ENCODE results near the gene EPB41L1. TPM values are rescaled to one million over a fixed set of nuclear protein-coding genes. Genes with fewer than 3 reads are reported as not detected.

EPB41L1 gene
- polyA plus RNA-seq, 1 donor from 2014 or later, result 38.2 TPM

- Histone ChIP-seq H3K9me2 (ENCODE audit: insufficient read depth, low read length) (no peaks in the 10 kb centered on the region), H3K9me3 (ENCODE audit: low read length) (no peaks in the 10 kb centered on the region), H3K27me3 (ENCODE audit: insufficient read depth, low read depth, low read length) (no peaks in the 10 kb centered on the region), H3K27ac (ENCODE audit: low read length) (no peak overlapping the region), H3K4me3 (ENCODE audit: low read length) (no peak overlapping the region), H3F3A (ENCODE audit: insufficient read depth, low read length, poor library complexity, severe bottlenecking) (no peaks in the 10 kb centered on the region), H2AFZ (ENCODE audit: low read depth, low read length) (no peak overlapping the region), H3K36me3 (ENCODE audit: insufficient read depth, low read length) (peaks cover 7% of the 10 kb centered on the region), H3K4me2 (ENCODE audit: low read length) (no peak overlapping the region), H4K20me1 (ENCODE audit: insufficient read depth) (no peaks in the 10 kb centered on the region), H3K79me2 (replicated peaks; ENCODE audit: insufficient read depth, low read length) (no peaks in the 10 kb centered on the region), H3K9ac (ENCODE audit: low read length) (no peak overlapping the region)
- TF ChIP-seq SMC3 (conservative IDR thresholded peaks at IDR 0.05; ENCODE audit: poor library complexity) (no peak), EZH2 (IDR thresholded peaks at IDR 0.05; ENCODE audit: borderline replicate concordance, insufficient read depth, low read length, poor library complexity, severe bottlenecking) (no peak)
These were observed 28.1 kb downstream of the EPB41L1 start for GRCh38 chr20:36182604-36183154.

- Histone ChIP-seq H4K20me1 (ENCODE audit: insufficient read depth) (no peaks in the 10 kb centered on the region), H2AFZ (ENCODE audit: low read depth, low read length) (no peak overlapping the region), H3K79me2 (replicated peaks; ENCODE audit: insufficient read depth, low read length) (no peaks in the 10 kb centered on the region), H3K9me2 (ENCODE audit: insufficient read depth, low read length) (no peaks in the 10 kb centered on the region), H3K27ac (ENCODE audit: low read length) (no peak overlapping the region), H3K9me3 (ENCODE audit: low read length) (no peaks in the 10 kb centered on the region), H3K27me3 (ENCODE audit: insufficient read depth, low read depth, low read length) (no peaks in the 10 kb centered on the region), H3K4me2 (ENCODE audit: low read length) (no peak overlapping the region), H3K4me3 (ENCODE audit: low read length) (no peak overlapping the region), H3K36me3 (ENCODE audit: insufficient read depth, low read length) (peaks cover 7% of the 10 kb centered on the region), H3K9ac (ENCODE audit: low read length) (no peak overlapping the region), H3F3A (ENCODE audit: insufficient read depth, low read length, poor library complexity, severe bottlenecking) (no peaks in the 10 kb centered on the region)
- no peak for TF ChIP-seq SMC3 (conservative IDR thresholded peaks at IDR 0.05; ENCODE audit: poor library complexity)
- no peak for TF ChIP-seq RAD21 (conservative IDR thresholded peaks at IDR 0.05)
- no peak for TF ChIP-seq EP300 (conservative IDR thresholded peaks at IDR 0.05; ENCODE audit: poor library complexity, severe bottlenecking)
- TF ChIP-seq POLR2AphosphoS5 (IDR thresholded peaks at IDR 0.05), result no peak
- TF ChIP-seq EZH2 (IDR thresholded peaks at IDR 0.05; ENCODE audit: borderline replicate concordance, insufficient read depth, low read length, poor library complexity, severe bottlenecking), result no peak
- no peak for TF ChIP-seq MXI1 (conservative IDR thresholded peaks at IDR 0.05; ENCODE audit: poor library complexity, severe bottlenecking)
- no peak for TF ChIP-seq TAF1 (IDR thresholded peaks at IDR 0.05; ENCODE audit: low read depth)
- TF ChIP-seq, protein P1, sequence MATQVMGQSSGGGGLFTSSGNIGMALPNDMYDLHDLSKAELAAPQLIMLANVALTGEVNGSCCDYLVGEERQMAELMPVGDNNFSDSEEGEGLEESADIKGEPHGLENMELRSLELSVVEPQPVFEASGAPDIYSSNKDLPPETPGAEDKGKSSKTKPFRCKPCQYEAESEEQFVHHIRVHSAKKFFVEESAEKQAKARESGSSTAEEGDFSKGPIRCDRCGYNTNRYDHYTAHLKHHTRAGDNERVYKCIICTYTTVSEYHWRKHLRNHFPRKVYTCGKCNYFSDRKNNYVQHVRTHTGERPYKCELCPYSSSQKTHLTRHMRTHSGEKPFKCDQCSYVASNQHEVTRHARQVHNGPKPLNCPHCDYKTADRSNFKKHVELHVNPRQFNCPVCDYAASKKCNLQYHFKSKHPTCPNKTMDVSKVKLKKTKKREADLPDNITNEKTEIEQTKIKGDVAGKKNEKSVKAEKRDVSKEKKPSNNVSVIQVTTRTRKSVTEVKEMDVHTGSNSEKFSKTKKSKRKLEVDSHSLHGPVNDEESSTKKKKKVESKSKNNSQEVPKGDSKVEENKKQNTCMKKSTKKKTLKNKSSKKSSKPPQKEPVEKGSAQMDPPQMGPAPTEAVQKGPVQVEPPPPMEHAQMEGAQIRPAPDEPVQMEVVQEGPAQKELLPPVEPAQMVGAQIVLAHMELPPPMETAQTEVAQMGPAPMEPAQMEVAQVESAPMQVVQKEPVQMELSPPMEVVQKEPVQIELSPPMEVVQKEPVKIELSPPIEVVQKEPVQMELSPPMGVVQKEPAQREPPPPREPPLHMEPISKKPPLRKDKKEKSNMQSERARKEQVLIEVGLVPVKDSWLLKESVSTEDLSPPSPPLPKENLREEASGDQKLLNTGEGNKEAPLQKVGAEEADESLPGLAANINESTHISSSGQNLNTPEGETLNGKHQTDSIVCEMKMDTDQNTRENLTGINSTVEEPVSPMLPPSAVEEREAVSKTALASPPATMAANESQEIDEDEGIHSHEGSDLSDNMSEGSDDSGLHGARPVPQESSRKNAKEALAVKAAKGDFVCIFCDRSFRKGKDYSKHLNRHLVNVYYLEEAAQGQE (IDR thresholded peaks at IDR 0.05; ENCODE audit: borderline replicate concordance), result no peak
- TF ChIP-seq CTCF (IDR thresholded peaks at IDR 0.05; ENCODE audit: poor library complexity, severe bottlenecking), result no peak
These were observed 28.8 kb downstream of the EPB41L1 start for GRCh38 chr20:36183155-36183944.
